ENCODE data around the gene EXOC2. TPM values are rescaled to one million over a fixed set of nuclear protein-coding genes. Genes with fewer than 3 reads are reported as not detected.

The EXOC2 gene
- total RNA-seq, 1 experiment from 2014 or later, result 24.5 TPM

GRCh38 chr6:674956-675355, 18.0 kb downstream of the EXOC2 start:
- H3K4me2 ChIP-seq (ENCODE audit: low read length), result no peak overlapping the region
- no TSS peak for BruUV-seq (replicated peaks)
- RAD21 ChIA-PET (ENCODE audit: low non-redundant PET in 1 of 2, low total read pairs in 2 of 2, uncharacterized antibody in 2 of 2, unreplicated experiment in 2 of 2), result no interaction called here
- TF ChIP-seq JUND (IDR thresholded peaks at IDR 0.05) (no peak), ZNF274 (IDR thresholded peaks at IDR 0.05; ENCODE audit: low read depth, low read length) (no peak), SRF (IDR thresholded peaks at IDR 0.05; ENCODE audit: low read depth) (no peak), POLR2A (IDR thresholded peaks at IDR 0.05; ENCODE audit: borderline replicate concordance, extremely low read depth, insufficient read depth, insufficient read length) (no peak), EZH2phosphoT487 (IDR thresholded peaks at IDR 0.05; ENCODE audit: borderline replicate concordance) (no peak), POLR2AphosphoS5 (IDR thresholded peaks at IDR 0.05; ENCODE audit: low read depth, low read length) (no peak), TCF7L2 (IDR thresholded peaks at IDR 0.05; ENCODE audit: borderline replicate concordance, extremely low read depth, insufficient read depth, insufficient read length) (no peak), RAD21 (IDR thresholded peaks at IDR 0.05; ENCODE audit: low read depth) (no peak), ZFX (IDR thresholded peaks at IDR 0.05) (no peak), CTCF (IDR thresholded peaks at IDR 0.05 in 2 of 3, conservative IDR thresholded peaks at IDR 0.05 in 1 of 3; ENCODE audit: borderline replicate concordance in 1 of 3, insufficient read depth in 1 of 3, low read depth in 2 of 3, low read length in 2 of 3) (no peak), SP1 (IDR thresholded peaks at IDR 0.05; ENCODE audit: low read depth) (no peak), YY1 (IDR thresholded peaks at IDR 0.05; ENCODE audit: extremely low read depth, insufficient replicate concordance, low read depth, low read length) (no peak), EZH2 (IDR thresholded peaks at IDR 0.05) (no peak), CEBPB (IDR thresholded peaks at IDR 0.05; ENCODE audit: low read depth) (no peak), CBX3 (IDR thresholded peaks at IDR 0.05; ENCODE audit: low read depth) (no peak), REST (IDR thresholded peaks at IDR 0.05; ENCODE audit: low read depth) (no peak), FOSL1 (IDR thresholded peaks at IDR 0.05; ENCODE audit: low read depth) (no peak), ELF1 (IDR thresholded peaks at IDR 0.05; ENCODE audit: borderline replicate concordance, low read depth) (no peak)
- TF ChIP-seq, protein P1, sequence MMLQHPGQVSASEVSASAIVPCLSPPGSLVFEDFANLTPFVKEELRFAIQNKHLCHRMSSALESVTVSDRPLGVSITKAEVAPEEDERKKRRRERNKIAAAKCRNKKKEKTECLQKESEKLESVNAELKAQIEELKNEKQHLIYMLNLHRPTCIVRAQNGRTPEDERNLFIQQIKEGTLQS (IDR thresholded peaks at IDR 0.05), result no peak
- TF ChIP-seq, protein P2, sequence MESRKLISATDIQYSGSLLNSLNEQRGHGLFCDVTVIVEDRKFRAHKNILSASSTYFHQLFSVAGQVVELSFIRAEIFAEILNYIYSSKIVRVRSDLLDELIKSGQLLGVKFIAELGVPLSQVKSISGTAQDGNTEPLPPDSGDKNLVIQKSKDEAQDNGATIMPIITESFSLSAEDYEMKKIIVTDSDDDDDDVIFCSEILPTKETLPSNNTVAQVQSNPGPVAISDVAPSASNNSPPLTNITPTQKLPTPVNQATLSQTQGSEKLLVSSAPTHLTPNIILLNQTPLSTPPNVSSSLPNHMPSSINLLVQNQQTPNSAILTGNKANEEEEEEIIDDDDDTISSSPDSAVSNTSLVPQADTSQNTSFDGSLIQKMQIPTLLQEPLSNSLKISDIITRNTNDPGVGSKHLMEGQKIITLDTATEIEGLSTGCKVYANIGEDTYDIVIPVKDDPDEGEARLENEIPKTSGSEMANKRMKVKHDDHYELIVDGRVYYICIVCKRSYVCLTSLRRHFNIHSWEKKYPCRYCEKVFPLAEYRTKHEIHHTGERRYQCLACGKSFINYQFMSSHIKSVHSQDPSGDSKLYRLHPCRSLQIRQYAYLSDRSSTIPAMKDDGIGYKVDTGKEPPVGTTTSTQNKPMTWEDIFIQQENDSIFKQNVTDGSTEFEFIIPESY (IDR thresholded peaks at IDR 0.05; ENCODE audit: extremely low read depth, insufficient replicate concordance, low read length), result no peak
- intact Hi-C loops (cut with micrococcal nuclease), result no loop called here
- no peak overlapping the region for H3K27ac ChIP-seq (ENCODE audit: low read depth, low read length)
- CTCF ChIA-PET, result interaction anchor here (1.0 kb wide), 1 partner anchor 82 kb away, joined by 3 read pairs; no protein-coding TSS in a partner anchor
- POLR2A ChIA-PET, result no interaction called here
- H3K9me3 ChIP-seq (ENCODE audit: control insufficient read depth in 1 of 2, insufficient read depth in 1 of 2, low read depth in 1 of 2, low read length in 2 of 2), result no peaks in the 10 kb centered on the region
- H4K20me1 ChIP-seq (ENCODE audit: insufficient read depth), result no peaks in the 10 kb centered on the region
- no peaks in the 10 kb centered on the region for H3K4me1 ChIP-seq (ENCODE audit: control insufficient read depth in 1 of 2, insufficient read depth in 2 of 2, low read length in 2 of 2)
- ATAC-seq, result no peak
- no peaks in the 10 kb centered on the region for H3K9me2 ChIP-seq (ENCODE audit: insufficient read depth)
- H3K9ac ChIP-seq (ENCODE audit: low read length), result no peak overlapping the region
- H3K36me3 ChIP-seq (ENCODE audit: control insufficient read depth in 1 of 2, insufficient read depth in 2 of 2, low read length in 2 of 2), result no peaks in the 10 kb centered on the region
- H3K27me3 ChIP-seq (ENCODE audit: insufficient read depth, low read length), result no peaks in the 10 kb centered on the region
- H2AFZ ChIP-seq (ENCODE audit: low read depth, low read length, poor library complexity, severe bottlenecking), result no peak overlapping the region
- peaks cover 47% of the 10 kb centered on the region for H3K79me2 ChIP-seq (ENCODE audit: insufficient read depth, low read length)
- H3K4me3 ChIP-seq (replicated peaks in 1 of 2; ENCODE audit: low read depth in 1 of 2, low read length in 2 of 2), result no peak overlapping the region
- DNase-seq (ENCODE audit: low read depth, low spot score), result no peak

Data from HCT116 (cell line).